ENCODE data around the gene FAM174B. TPM values are rescaled to one million over a fixed set of nuclear protein-coding genes. Genes with fewer than 3 reads are reported as not detected.

FAM174B gene
- total and polyA plus RNA-seq, 8 donors, result 26.0 to 122 (median 64.7) TPM

GRCh38 chr15:92621972-92622533 is 33.5 kb downstream of the FAM174B start:
- TF ChIP-seq CTCF (IDR thresholded peaks at IDR 0.05), result no peak
- ATAC-seq, result no peak
- DNase-seq, result no peak
- H3K36me3 ChIP-seq, result peaks cover 0 to 8% (median 0%) of the 10 kb centered on the region in 3 donors
- WGBS, 2 donors, result 92 to 93% methylated on average over 19 of the region's 19 CpGs
- peaks cover 50 to 74% (median 71%) of the 10 kb centered on the region in 3 donors for H3K4me1 ChIP-seq
- no peaks in the 10 kb centered on the region for H3K9me3 ChIP-seq
- H3K27me3 ChIP-seq, result no peaks in the 10 kb centered on the region
- H3K4me3 ChIP-seq, result no peak overlapping the region
- no peak for FAIRE-seq
- H3K27ac ChIP-seq, result peak overlapping the region in 2 of 4 donors; percentile 6 to 77
- intact Hi-C loops (cut with DNase I), result no loop called here

GRCh38 chr15:92620991-92621390 is 34.6 kb downstream of the FAM174B start:
- Histone ChIP-seq H3K4me3 (no peak overlapping the region), H3K9me3 (no peaks in the 10 kb centered on the region), H3K4me1 (peaks cover 59 to 77% (median 72%) of the 10 kb centered on the region in 3 donors), H3K27me3 (no peaks in the 10 kb centered on the region), H3K27ac (no peak overlapping the region), H3K36me3 (peaks cover 0 to 8% (median 0%) of the 10 kb centered on the region in 3 donors)
- no peak for ATAC-seq
- no peak for FAIRE-seq
- intact Hi-C loops (cut with DNase I), result no loop called here
- no peak for DNase-seq
- TF ChIP-seq CTCF (IDR thresholded peaks at IDR 0.05), result no peak
- 92 to 93% methylated on average over 5 of the region's 5 CpGs for WGBS, 2 donors

- peaks cover 56 to 74% (median 68%) of the 10 kb centered on the region in 3 donors for H3K4me1 ChIP-seq
Measured at GRCh38 chr15:92619145-92620101, 36.2 kb downstream of the FAM174B start.

More at GRCh38 chr15:92619145-92620101, 36.2 kb downstream of the FAM174B start:
- intact Hi-C loops (cut with DNase I), result no loop called here
- peak in 1 of 4 donors; percentile 1 for ATAC-seq
- no peak for TF ChIP-seq CTCF (IDR thresholded peaks at IDR 0.05)
- Histone ChIP-seq H3K4me3 (no peak overlapping the region), H3K36me3 (peaks cover 0 to 8% (median 0%) of the 10 kb centered on the region in 3 donors), H3K27ac (peak overlapping the region in 3 of 4 donors; percentile 37 to 80 (median 42)), H3K9me3 (no peaks in the 10 kb centered on the region), H3K27me3 (no peaks in the 10 kb centered on the region)
- FAIRE-seq, result no peak
- no peak for DNase-seq
- 61 to 66% methylated on average over 12 of the region's 12 CpGs for WGBS, 2 donors
